HG02943 (cell line): Measurements from ENCODE around the gene HSD17B1.
"Not testable (repeated sequence)": the region's sequence is repeated elsewhere in the genome, so short reads cannot be mapped to it uniquely, and the experiment has no call there.

Experiments used
- ATAC-seq: cut with Tn5 transposase; IDR thresholded peaks from one replicate; pipeline ENCODE4 v1.9.1; 2021; ENCODE audit warnings: mild to moderate bottlenecking, low read depth, moderate library complexity; ENCODE audit not compliant: unreplicated experiment

The HSD17B1 gene

GRCh38 chr17:42552736-42553135 is at the start of gene HSD17B1:
TSS of gene HSD17B1 (plus strand) at chr17:42552923. CDS start at chr17:42552934, 11 bp downstream.
- ATAC-seq, result not testable (repeated sequence)

- no peak for ATAC-seq
Observed at GRCh38 chr17:42502926-42503325, 49.8 kb upstream of the HSD17B1 start.

- no peak for ATAC-seq
Observed at GRCh38 chr17:42507671-42508070, 45.1 kb upstream of the HSD17B1 start.

- ATAC-seq, result no peak
Observed at GRCh38 chr17:42508426-42509165, 44.1 kb upstream of the HSD17B1 start.

GRCh38 chr17:42509409-42509808 is 43.3 kb upstream of the HSD17B1 start:
- no peak for ATAC-seq

- ATAC-seq, result no peak
Observed at GRCh38 chr17:42509841-42510240, 42.9 kb upstream of the HSD17B1 start.

GRCh38 chr17:42512246-42512645 is 40.5 kb upstream of the HSD17B1 start:
- ATAC-seq, result no peak

- no peak for ATAC-seq
Observed at GRCh38 chr17:42512733-42513251, 39.9 kb upstream of the HSD17B1 start.

- no peak for ATAC-seq
Observed at GRCh38 chr17:42513686-42514085, 39.0 kb upstream of the HSD17B1 start.

GRCh38 chr17:42514279-42514678 is 38.4 kb upstream of the HSD17B1 start:
- no peak for ATAC-seq

GRCh38 chr17:42514867-42515266 is 37.9 kb upstream of the HSD17B1 start:
- no peak for ATAC-seq

- ATAC-seq, result no peak
Observed at GRCh38 chr17:42517516-42517915, 35.2 kb upstream of the HSD17B1 start.

GRCh38 chr17:42518046-42518754 is 34.5 kb upstream of the HSD17B1 start:
- ATAC-seq, result no peak

- no peak for ATAC-seq
Observed at GRCh38 chr17:42518755-42519545, 33.8 kb upstream of the HSD17B1 start.

- no peak for ATAC-seq
Observed at GRCh38 chr17:42519546-42520491, 32.9 kb upstream of the HSD17B1 start.

- no peak for ATAC-seq
Observed at GRCh38 chr17:42520540-42520951, 32.2 kb upstream of the HSD17B1 start.

GRCh38 chr17:42521036-42521435 is 31.7 kb upstream of the HSD17B1 start:
- no peak for ATAC-seq

GRCh38 chr17:42521666-42522262 is 31.0 kb upstream of the HSD17B1 start:
- ATAC-seq, result no peak

- no peak for ATAC-seq
Observed at GRCh38 chr17:42522263-42522790, 30.4 kb upstream of the HSD17B1 start.
